HG03565 (cell line): ENCODE results near the gene SETBP1.

Source experiments
- ATAC-seq: cut with Tn5 transposase; IDR thresholded peaks from one replicate; pipeline ENCODE4 v1.9.1; 2021; ENCODE audit warnings: mild to moderate bottlenecking, moderate library complexity; ENCODE audit not compliant: unreplicated experiment

Gene SETBP1

DNA sequence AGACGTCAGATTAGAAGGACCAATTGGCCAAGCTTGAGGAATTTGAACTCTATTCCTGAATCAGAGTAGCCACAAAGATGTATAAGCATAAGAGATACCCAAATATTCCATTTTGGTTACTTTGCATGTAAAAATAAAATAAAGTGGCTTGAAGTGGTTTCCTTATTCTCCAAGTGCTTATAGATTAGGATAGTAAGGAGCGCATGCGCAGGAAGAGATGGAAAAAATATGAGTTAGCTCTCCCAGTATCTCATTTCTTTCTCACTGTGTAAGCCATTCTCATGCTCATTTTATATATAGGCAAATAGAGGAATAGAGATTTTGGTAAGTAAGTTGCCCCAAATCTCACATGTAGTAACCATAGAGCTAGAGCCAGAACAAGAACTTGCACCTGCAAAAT is 241.3 kb downstream of the SETBP1 start:
- no peak for ATAC-seq

GRCh38 chr18:44922968-44923367 is 242.3 kb downstream of the SETBP1 start:
- no peak for ATAC-seq

DNA sequence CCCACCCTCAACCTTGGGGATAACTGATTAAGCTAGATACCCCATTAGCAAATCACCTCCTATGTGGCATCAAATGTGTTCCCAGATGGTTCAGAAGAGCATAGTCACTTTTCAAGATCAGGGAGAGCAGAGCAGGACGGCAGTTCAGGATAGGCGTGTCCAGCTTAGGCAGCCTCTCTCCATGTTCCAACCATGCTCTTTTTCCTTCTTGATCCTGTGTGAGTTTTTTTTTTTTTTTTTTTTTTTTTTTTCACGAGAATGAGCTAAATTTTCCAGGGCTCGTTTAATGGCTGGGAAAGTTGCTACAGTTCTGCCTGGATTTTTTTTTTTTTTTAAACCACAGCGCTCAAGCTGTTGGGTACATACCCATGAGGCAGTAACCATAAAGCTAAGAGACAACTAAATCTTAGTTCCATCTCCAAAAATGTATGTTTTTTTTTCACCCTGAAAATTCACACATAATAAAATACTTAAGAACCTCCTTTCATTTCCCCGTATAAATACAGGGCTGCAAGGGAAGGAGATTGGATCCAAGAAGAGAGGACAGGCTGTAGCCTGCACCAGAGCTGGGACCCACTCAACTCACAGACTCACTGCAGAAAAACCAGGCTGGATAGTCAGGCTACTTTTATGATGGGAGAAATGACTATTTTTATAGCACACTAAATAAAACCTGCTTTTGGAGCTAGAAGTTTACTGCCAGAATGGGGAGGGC is 244.3 kb downstream of the SETBP1 start:
- no peak for ATAC-seq

GRCh38 chr18:44927127-44927849 is 246.6 kb downstream of the SETBP1 start:
- no peak for ATAC-seq

DNA sequence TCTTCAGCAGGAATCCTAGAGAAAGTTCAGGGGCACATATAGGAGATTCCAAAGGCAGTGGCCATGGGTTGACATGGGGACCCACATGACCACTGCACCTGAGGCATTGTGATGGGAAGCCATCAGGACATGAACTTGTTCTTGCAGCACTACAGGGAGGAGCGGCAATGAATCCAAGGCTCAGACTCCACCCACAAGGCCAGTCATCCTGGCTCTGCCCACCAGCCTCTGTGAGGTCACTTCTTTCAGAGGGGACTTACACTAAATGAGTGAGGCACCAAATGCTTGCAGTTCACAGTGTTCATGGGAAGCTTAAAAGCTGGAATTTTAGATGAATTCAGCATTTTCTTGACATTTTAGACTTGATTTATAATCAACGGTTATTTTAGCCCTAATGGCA is 254.2 kb downstream of the SETBP1 start:
- no peak for ATAC-seq

GRCh38 chr18:44935455-44935854 is 254.8 kb downstream of the SETBP1 start:
- no peak for ATAC-seq

DNA sequence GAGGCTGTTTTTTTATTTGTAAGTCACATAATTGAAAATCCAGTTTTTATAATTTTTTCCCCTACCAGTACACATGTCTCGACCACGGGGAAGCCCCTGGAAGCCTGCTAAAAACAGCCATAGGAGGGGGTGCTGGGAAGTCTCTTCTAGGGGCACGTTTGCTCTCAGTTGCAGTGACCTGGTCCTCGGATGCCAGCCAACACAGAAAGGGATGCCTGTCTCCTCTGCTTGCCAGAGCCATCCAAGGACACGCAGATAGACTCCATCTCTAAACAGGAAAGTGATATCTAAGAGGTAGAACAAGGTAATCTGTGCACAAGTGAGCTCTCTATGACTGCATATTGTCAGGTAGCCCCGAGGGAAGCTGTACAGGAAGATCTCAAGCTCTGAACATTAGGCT is 255.8 kb downstream of the SETBP1 start:
- ATAC-seq = no peak

- no peak for ATAC-seq
Measured at GRCh38 chr18:44937960-44938719, 257.5 kb downstream of the SETBP1 start.

GRCh38 chr18:44938720-44939665 is 258.3 kb downstream of the SETBP1 start:
- ATAC-seq = no peak

DNA sequence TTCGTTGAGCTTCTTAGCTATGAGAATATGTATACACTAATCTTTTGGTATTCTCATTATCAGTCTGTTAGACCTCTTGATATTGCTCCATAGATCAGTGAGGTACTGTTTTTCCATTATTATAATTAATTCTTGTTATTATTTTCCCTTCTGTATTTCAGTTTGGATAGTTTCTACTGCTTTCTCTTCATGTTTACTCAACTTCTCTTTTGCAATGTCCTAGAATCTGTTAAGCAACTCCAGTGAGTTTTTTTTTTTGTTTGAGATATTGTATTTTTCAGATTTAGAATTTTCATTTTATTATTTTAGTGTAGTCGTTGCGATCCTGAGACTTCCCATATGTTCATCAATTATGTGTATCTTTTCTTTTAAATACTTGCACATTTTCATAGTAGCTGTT is 260.8 kb downstream of the SETBP1 start:
- ATAC-seq = no peak

GRCh38 chr18:44942073-44942472 is 261.4 kb downstream of the SETBP1 start:
- no peak for ATAC-seq

DNA sequence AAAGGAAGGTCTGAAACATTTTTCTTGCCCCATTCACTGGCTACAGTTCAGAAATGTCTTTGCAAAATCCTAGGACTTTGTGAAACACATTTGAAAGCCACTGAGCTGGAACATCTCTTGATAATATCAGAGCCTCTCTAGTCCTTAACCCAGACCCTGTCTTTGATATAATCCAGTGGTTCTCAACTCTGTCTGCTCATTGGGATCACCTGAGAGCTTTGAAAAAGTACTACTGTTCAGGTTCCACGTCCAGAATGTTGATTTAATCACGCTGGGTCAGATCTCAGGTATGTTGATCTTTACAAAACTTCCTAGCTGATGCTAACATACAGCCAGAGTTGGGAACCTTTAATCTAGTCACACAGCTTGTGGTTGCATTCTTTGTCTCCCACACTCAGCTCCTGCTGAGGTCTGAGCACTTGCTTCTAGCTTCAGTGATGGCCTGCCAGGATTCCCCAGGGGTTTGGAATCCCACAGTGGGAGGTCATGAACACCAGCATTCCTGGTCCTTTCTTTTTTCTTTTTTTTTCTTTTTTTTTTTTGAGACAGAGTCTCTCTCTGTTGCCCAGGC is 262.7 kb downstream of the SETBP1 start:
- ATAC-seq = no peak

GRCh38 chr18:44944461-44944860 is 263.8 kb downstream of the SETBP1 start:
- no peak for ATAC-seq

GRCh38 chr18:44945888-44946401 is 265.3 kb downstream of the SETBP1 start:
- ATAC-seq = no peak

- ATAC-seq = no peak
Measured at GRCh38 chr18:44946529-44947113, 265.9 kb downstream of the SETBP1 start.

DNA sequence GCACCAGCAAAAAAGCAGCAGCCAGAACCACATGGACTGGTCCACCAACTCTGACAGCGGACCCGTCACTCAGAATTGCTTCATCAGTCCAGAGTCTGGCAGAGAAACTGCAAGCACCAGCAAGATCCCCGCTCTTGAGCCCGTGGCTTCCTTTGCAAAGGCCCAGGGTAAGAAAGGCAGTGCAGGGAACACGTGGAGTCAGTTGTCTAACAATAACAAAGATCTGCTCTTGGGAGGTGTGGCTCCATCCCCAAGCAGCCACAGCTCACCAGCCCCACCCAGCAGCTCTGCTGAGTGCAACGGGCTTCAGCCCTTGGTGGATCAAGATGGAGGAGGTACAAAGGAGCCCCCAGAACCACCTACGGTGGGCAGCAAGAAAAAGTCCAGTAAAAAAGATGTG is 269.3 kb downstream of the SETBP1 start:
- ATAC-seq = no peak

- no peak for ATAC-seq
Measured at GRCh38 chr18:44950685-44951195, 270.1 kb downstream of the SETBP1 start.

GRCh38 chr18:44951748-44952147 is 271.1 kb downstream of the SETBP1 start:
- ATAC-seq = no peak

DNA sequence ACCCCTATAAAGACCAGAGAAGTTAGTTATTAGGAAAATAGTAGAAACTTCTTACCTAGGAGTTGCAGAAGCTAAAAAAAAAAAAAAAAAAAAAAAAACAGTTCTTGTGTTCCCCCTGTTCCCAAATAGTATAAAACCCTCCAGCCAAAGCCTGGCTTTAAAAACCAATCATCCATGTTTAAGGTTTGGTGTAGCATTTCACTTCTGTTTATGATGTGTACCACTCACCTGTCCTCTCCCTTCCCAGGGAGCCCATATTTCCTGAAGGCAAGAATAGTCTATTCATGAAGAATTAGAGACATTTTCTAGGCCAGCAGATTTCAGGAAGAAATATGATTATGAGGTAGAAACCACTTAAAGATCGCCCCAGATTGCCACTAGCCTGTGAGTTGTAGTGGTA is 273.6 kb downstream of the SETBP1 start:
- no peak for ATAC-seq

GRCh38 chr18:44955825-44956224 is 275.1 kb downstream of the SETBP1 start:
- ATAC-seq = no peak
